Stimulated activated CD8-positive, alpha-beta memory T cell treated with anti-CD3 and anti-CD28 coated beads, Interleukin-2, amount 100 ng/mL, for 1 hour (primary cell): ENCODE results near the gene KMT2B.
"Not testable (repeated sequence)": the region's sequence is repeated elsewhere in the genome, so short reads cannot be mapped to it uniquely, and the experiment has no call there.

Experiments
- DNase-seq, 2 donors: peaks; one replicate each; pipeline ENCODE4 v3.0.0-alpha.2; 2020; ENCODE audit warnings: low read depth in 2 of 2

Gene KMT2B

GRCh38 chr19:35710784-35711723, 6.7 kb upstream of the KMT2B start:
- no peak for DNase-seq

- no peak for DNase-seq
These were observed 5.0 kb upstream of the KMT2B start for GRCh38 chr19:35712567-35713505.

- no peak for DNase-seq
These were observed 4.3 kb upstream of the KMT2B start for GRCh38 chr19:35713506-35713850.

- DNase-seq: no peak
These were observed 3.8 kb upstream of the KMT2B start for GRCh38 chr19:35713904-35714495.

- DNase-seq: no peak
These were observed 3.0 kb upstream of the KMT2B start for GRCh38 chr19:35714601-35715354.

- no peak for DNase-seq
These were observed 2.4 kb upstream of the KMT2B start for GRCh38 chr19:35715355-35715809.

- DNase-seq: no peak
These were observed 1.6 kb upstream of the KMT2B start for GRCh38 chr19:35715981-35716800.

GRCh38 chr19:35716801-35717664, 770 bp upstream of the KMT2B start:
- peak; percentile 87 to 94 for DNase-seq

- DNase-seq: no peak
These were observed 690 bp downstream of the KMT2B start for GRCh38 chr19:35718345-35719041.

- DNase-seq: no peak
These were observed 1.8 kb downstream of the KMT2B start for GRCh38 chr19:35719402-35720162.

- DNase-seq: no peak
These were observed 2.3 kb downstream of the KMT2B start for GRCh38 chr19:35720163-35720524.

- no peak for DNase-seq
These were observed 2.8 kb downstream of the KMT2B start for GRCh38 chr19:35720648-35721047.

- no peak for DNase-seq
These were observed 3.6 kb downstream of the KMT2B start for GRCh38 chr19:35721374-35721773.

GRCh38 chr19:35722461-35722860, 4.7 kb downstream of the KMT2B start:
- DNase-seq: no peak

GRCh38 chr19:35722897-35723296, 5.1 kb downstream of the KMT2B start:
- no peak for DNase-seq

GRCh38 chr19:35723671-35724070, 5.9 kb downstream of the KMT2B start:
- DNase-seq: no peak

GRCh38 chr19:35724132-35724531, 6.3 kb downstream of the KMT2B start:
- not testable (repeated sequence) for DNase-seq

- DNase-seq: no peak
These were observed 6.8 kb downstream of the KMT2B start for GRCh38 chr19:35724560-35724959.
